Measurements from ENCODE around the gene MAP2K2.
A peak's percentile ranks its signal among the peaks of the same experiment; 100 is the strongest.

The MAP2K2 gene

GRCh38 chr19:4059891-4060620 lies 63.9 kb downstream of the MAP2K2 start:
- DNase-seq (ENCODE audit: low read depth): no peak

GRCh38 chr19:4059453-4059871 lies 64.5 kb downstream of the MAP2K2 start:
- no peak for DNase-seq (ENCODE audit: low read depth)

GRCh38 chr19:4058693-4059452 lies 65.0 kb downstream of the MAP2K2 start:
- DNase-seq (ENCODE audit: low read depth): no peak

- DNase-seq (ENCODE audit: low read depth): peak; percentile 65
Measured at GRCh38 chr19:4057931-4058692, 65.8 kb downstream of the MAP2K2 start.

- no peak for DNase-seq (ENCODE audit: low read depth)
Measured at GRCh38 chr19:4055209-4055552, 68.7 kb downstream of the MAP2K2 start.

GRCh38 chr19:4054441-4055208 lies 69.3 kb downstream of the MAP2K2 start:
- no peak for DNase-seq (ENCODE audit: low read depth)

GRCh38 chr19:4053423-4054324 lies 70.2 kb downstream of the MAP2K2 start:
- no peak for DNase-seq (ENCODE audit: low read depth)

- DNase-seq (ENCODE audit: low read depth): no peak
Measured at GRCh38 chr19:4052993-4053422, 70.9 kb downstream of the MAP2K2 start.

GRCh38 chr19:4052114-4052992 lies 71.6 kb downstream of the MAP2K2 start:
- no peak for DNase-seq (ENCODE audit: low read depth)

- DNase-seq (ENCODE audit: low read depth): no peak
Measured at GRCh38 chr19:4051175-4052101, 72.5 kb downstream of the MAP2K2 start.

- DNase-seq (ENCODE audit: low read depth): no peak
Measured at GRCh38 chr19:4049432-4049831, 74.5 kb downstream of the MAP2K2 start.

- DNase-seq (ENCODE audit: low read depth): no peak
Measured at GRCh38 chr19:4046946-4047683, 76.8 kb downstream of the MAP2K2 start.

- no peak for DNase-seq (ENCODE audit: low read depth)
Measured at GRCh38 chr19:4046362-4046691, 77.6 kb downstream of the MAP2K2 start.

- DNase-seq (ENCODE audit: low read depth): no peak
Measured at GRCh38 chr19:4045597-4046361, 78.1 kb downstream of the MAP2K2 start.

GRCh38 chr19:4044990-4045465 lies 78.9 kb downstream of the MAP2K2 start:
- DNase-seq (ENCODE audit: low read depth): no peak

- DNase-seq (ENCODE audit: low read depth): no peak
Measured at GRCh38 chr19:4043966-4044715, 79.8 kb downstream of the MAP2K2 start.

- no peak for DNase-seq (ENCODE audit: low read depth)
Measured at GRCh38 chr19:4043401-4043800, 80.5 kb downstream of the MAP2K2 start.
